Colonic mucosa (tissue), 4 donors: ENCODE results near the gene SAMD13. TPM values are rescaled to one million over a fixed set of nuclear protein-coding genes. Genes with fewer than 3 reads are reported as not detected.
"Not testable (repeated sequence)": the region's sequence is repeated elsewhere in the genome, so short reads cannot be mapped to it uniquely, and the experiment has no call there.

ENCODE experiments used
- DNase-seq: peaks from one replicate; pipeline ENCODE4 v3.0.0-alpha.2; 2020
- H3K27ac ChIP-seq: fragments of 200-600 bp; one replicate; pipeline ENCODE4 v1.8.0; 2021
- H3K27me3 ChIP-seq: fragments of 200-600 bp; one replicate; pipeline ENCODE4 v1.8.0; 2021
- H3K36me3 ChIP-seq: fragments of 200-600 bp; one replicate; pipeline ENCODE4 v1.8.0; 2021
- H3K4me1 ChIP-seq: fragments of 200-600 bp; one replicate; pipeline ENCODE4 v1.8.0; 2021; ENCODE audit warnings: mild to moderate bottlenecking
- H3K4me3 ChIP-seq: fragments of 200-600 bp; one replicate; pipeline ENCODE4 v1.8.0; 2021
- H3K9ac ChIP-seq, 2 donors: one replicate each; pipeline ENCODE4 v1.7.0; 2013; ENCODE audit warnings: control low read depth in 2 of 2, low read depth in 2 of 2, low read length in 2 of 2
- H3K9me3 ChIP-seq: fragments of 200-600 bp; one replicate; pipeline ENCODE4 v1.8.0; 2021
- CTCF ChIP-seq: fragments of 200-600 bp; IDR thresholded peaks from one replicate; pipeline ENCODE4 v1.8.0; 2022; ENCODE audit warnings: antibody characterized with exemption, mild to moderate bottlenecking
- intact Hi-C: fragments of 100-400 bp; cut with DNase I; formaldehyde crosslinking; loops from one replicate; pipeline ENCODE4 v1.14.1; 2022
- total RNA-seq, 2 donors: library from RNA; stranded (reverse); fragmentation: NEBNext Ultra II Directional in 1 of 2; extraction: Animal tissue kit (Norgen Biotek cat#: 25700) in 1 of 2; gene quantifications; one replicate each; pipeline ENCODE4 v1.2.1, GENCODE V29; 2021
- donor health status: healthy.
- donor health status: DM: no; HTN: no; CAD: no.
- donor health status: DM: no; HTN: no; CAD: no.

Gene SAMD13
- total RNA-seq, 2 donors from 2014 or later, result 22.2 to 31.0 TPM

GRCh38 chr1:84282780-84283333 lies 18.7 kb upstream of the SAMD13 start:
- TF ChIP-seq CTCF, result no peak

GRCh38 chr1:84283381-84283780 lies 18.1 kb upstream of the SAMD13 start:
- H3K36me3 ChIP-seq, result no peaks in the 10 kb centered on the region
- H3K27ac ChIP-seq, result no peak overlapping the region
- no peak overlapping the region for H3K4me3 ChIP-seq
- H3K9ac ChIP-seq, result no peak overlapping the region
- H3K27me3 ChIP-seq, result no peaks in the 10 kb centered on the region
- no peak for TF ChIP-seq CTCF
- no peak for DNase-seq
- intact Hi-C loops, result no loop called here
- no peaks in the 10 kb centered on the region for H3K4me1 ChIP-seq
- H3K9me3 ChIP-seq, result no peaks in the 10 kb centered on the region

More at GRCh38 chr1:84282780-84283333, 18.7 kb upstream of the SAMD13 start:
- no peak for DNase-seq
- no peaks in the 10 kb centered on the region for H3K4me1 ChIP-seq
- no peak overlapping the region for H3K4me3 ChIP-seq
- intact Hi-C loops, result no loop called here
- no peaks in the 10 kb centered on the region for H3K9me3 ChIP-seq
- H3K27me3 ChIP-seq, result no peaks in the 10 kb centered on the region
- H3K9ac ChIP-seq, result no peak overlapping the region
- no peaks in the 10 kb centered on the region for H3K36me3 ChIP-seq
- no peak overlapping the region for H3K27ac ChIP-seq

- H3K27ac ChIP-seq, result no peak overlapping the region
- intact Hi-C loops, result no loop called here
- no peak for TF ChIP-seq CTCF
- no peaks in the 10 kb centered on the region for H3K36me3 ChIP-seq
- no peak overlapping the region for H3K9ac ChIP-seq
- DNase-seq, result no peak
- no peaks in the 10 kb centered on the region for H3K9me3 ChIP-seq
- H3K27me3 ChIP-seq, result no peaks in the 10 kb centered on the region
- H3K4me3 ChIP-seq, result no peak overlapping the region
- no peaks in the 10 kb centered on the region for H3K4me1 ChIP-seq
Observed at GRCh38 chr1:84286071-84286470, 15.4 kb upstream of the SAMD13 start.

DNA sequence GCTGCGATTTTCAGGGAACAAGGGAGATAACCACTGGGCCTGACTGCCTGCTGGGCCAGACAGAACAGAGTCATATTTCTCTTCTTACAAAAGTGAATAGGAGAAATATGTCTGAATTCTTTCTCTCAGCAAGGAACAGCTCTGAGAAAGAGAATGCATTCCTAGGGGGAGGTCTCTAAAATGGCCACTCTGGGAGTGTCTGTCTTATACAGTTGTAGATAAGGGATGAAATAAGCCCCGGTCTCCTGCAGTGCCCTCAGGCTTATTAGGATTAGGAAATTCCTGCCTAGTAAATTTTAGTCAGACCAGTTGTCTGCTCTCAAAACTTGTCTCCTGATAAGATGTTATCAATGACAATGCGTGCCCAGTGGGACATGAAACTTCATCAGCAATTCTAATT lies 14.1 kb upstream of the SAMD13 start:
- DNase-seq, H3K27me3 ChIP-seq, H3K4me3 ChIP-seq, H3K36me3 ChIP-seq, intact Hi-C loops, H3K27ac ChIP-seq, H3K4me1 ChIP-seq, H3K9me3 ChIP-seq, H3K9ac ChIP-seq: not testable (repeated sequence)

DNA sequence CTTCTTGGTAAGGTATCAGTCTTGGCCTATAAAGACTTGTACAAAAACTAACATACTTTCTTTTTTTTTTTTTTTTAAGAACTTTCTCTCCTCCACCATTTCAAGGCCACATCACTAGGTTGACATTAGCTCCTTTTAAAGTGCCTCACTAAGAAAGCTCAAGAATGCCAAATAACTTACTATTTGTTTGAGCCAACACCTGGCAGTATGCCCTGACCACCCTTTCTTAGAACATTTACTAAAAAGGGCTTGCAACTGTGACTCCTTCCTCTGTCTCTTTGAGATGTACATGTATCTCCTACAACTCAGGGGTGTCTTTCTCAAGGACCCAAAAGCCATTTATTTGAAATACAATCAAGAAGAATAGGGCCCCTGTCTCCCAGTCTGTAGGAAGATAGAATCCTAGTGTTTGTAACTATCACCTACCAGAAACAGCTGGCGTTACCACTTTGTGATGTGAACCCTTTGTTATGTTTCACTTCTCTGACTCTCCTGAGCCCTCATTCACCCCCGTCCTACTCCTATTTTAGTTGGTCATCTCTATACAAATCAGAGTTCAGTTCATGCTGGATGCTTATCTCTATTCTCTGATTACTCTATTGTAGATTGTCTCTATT lies 12.2 kb upstream of the SAMD13 start:
- H3K4me3 ChIP-seq, result no peak overlapping the region
- no peak overlapping the region for H3K27ac ChIP-seq
- intact Hi-C loops, result no loop called here
- no peaks in the 10 kb centered on the region for H3K27me3 ChIP-seq
- no peaks in the 10 kb centered on the region for H3K9me3 ChIP-seq
- no peak overlapping the region for H3K9ac ChIP-seq
- TF ChIP-seq CTCF, result no peak
- H3K36me3 ChIP-seq, result no peaks in the 10 kb centered on the region
- DNase-seq, result no peak
- no peaks in the 10 kb centered on the region for H3K4me1 ChIP-seq

DNA sequence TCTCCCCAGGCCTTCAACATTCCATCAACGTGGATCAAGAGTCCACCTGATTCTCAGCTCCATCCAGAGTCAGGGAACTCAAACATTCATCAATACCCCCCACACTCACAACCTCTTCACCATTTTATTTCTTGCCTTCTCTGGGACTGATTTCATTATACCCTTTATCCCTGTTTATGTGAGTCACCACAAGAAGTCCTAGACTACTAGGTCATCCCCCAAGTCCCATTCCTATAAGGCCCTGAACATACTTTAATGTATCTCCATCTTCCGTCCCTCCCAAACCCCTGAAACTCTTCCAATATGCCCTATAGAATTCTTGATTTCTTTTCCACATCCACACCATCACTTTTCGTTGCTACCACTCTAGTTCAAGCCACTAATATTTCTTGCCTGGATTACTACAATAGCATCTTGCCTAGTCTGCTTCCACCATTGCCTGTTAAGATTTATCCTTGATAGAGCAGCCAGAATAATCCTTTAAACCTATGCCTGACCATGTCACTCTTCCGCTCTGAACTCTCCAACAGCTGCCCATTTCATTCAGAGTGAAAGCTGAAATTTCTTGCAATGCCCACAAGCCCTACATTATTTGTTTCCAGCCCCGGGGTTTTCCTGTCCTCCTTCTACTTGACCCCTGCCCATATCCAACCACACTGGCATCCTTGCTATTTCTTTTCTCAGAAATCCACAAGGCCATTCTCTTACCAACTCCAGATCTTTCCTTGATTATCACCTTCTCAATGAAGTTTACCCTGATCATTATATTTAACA lies 9.4 kb upstream of the SAMD13 start:
- no peak for TF ChIP-seq CTCF
- H3K4me1 ChIP-seq, result no peaks in the 10 kb centered on the region
- no peaks in the 10 kb centered on the region for H3K36me3 ChIP-seq
- H3K4me3 ChIP-seq, result no peak overlapping the region
- no peaks in the 10 kb centered on the region for H3K27me3 ChIP-seq
- intact Hi-C loops, result no loop called here
- no peak for DNase-seq
- H3K9me3 ChIP-seq, result no peaks in the 10 kb centered on the region
- no peak overlapping the region for H3K27ac ChIP-seq
- no peak overlapping the region for H3K9ac ChIP-seq
